Uterus (tissue), 4 donors: ENCODE measurements around the gene DLGAP1. TPM values are rescaled to one million over a fixed set of nuclear protein-coding genes. Genes with fewer than 3 reads are reported as not detected.

Experiments
- DNase-seq, 2 donors: peaks; one replicate each; pipeline ENCODE4 v3.0.0-alpha.2; 2019 to 2020
- H3K27ac ChIP-seq, 2 donors: fragments of 200-600 bp; sonication (generic); 1 replicate in 1 of 2; 2 replicates in 1 of 2; pipeline ENCODE4 v1.5.1; 2016 to 2018
- H3K27me3 ChIP-seq, 2 donors: fragments of 200-600 bp; sonication (generic); one replicate each; pipeline ENCODE4 v1.5.1; 2018 to 2019; ENCODE audit warnings: control low read depth in 1 of 2
- H3K36me3 ChIP-seq, 2 donors: fragments of 200-600 bp; sonication (generic); one replicate each; pipeline ENCODE4 v1.5.1; 2019; ENCODE audit warnings: control low read depth in 1 of 2
- H3K4me1 ChIP-seq, 2 donors: fragments of 200-600 bp; sonication (generic); one replicate each; pipeline ENCODE4 v1.5.1; 2018 to 2019; ENCODE audit warnings: control low read depth in 1 of 2
- H3K4me3 ChIP-seq, 2 donors: fragments of 200-600 bp; sonication (generic); 1 replicate in 1 of 2; 2 replicates in 1 of 2; pipeline ENCODE4 v1.5.1; 2018 to 2019; ENCODE audit warnings: mild to moderate bottlenecking in 1 of 2
- H3K9me3 ChIP-seq, 2 donors: fragments of 200-600 bp; sonication (generic); one replicate each; pipeline ENCODE4 v1.5.1; 2019; ENCODE audit warnings: control low read depth in 1 of 2
- CTCF ChIP-seq, 4 experiments: fragments of 200-600 bp in 2 of 4; fragments of 450-650 bp in 2 of 4; sonication (generic) in 2 of 4; IDR thresholded peaks; one replicate each; pipeline ENCODE4 v1.5.1; 2016 to 2019; ENCODE audit warnings: antibody characterized with exemption in 4 of 4, mild to moderate bottlenecking in 2 of 4, moderate library complexity in 1 of 4
- POLR2A ChIP-seq, 2 donors: fragments of 450-650 bp; IDR thresholded peaks; one replicate each; pipeline ENCODE4 v1.6.1; 2016; ENCODE audit warnings: antibody characterized with exemption in 2 of 2, mild to moderate bottlenecking in 1 of 2, moderate library complexity in 1 of 2
- intact Hi-C: fragments of 100-400 bp; cut with DNase I; formaldehyde crosslinking; loops from one replicate; pipeline ENCODE4 v1.15.1; 2023; ENCODE audit warnings: low total_unique reads
- total RNA-seq, 4 donors: library from RNA; depleted of rRNA in 3 of 4; stranded (reverse); fragments of >200 nt in 3 of 4; gene quantifications; one replicate each; pipeline versions ENCODE4 v1.1.0 to v1.2.4, GENCODE V29; 2014 to 2023
- donor health status: DM: yes; HTN: yes; CAD: no.

Gene DLGAP1
- total RNA-seq, 4 donors from 2014 or later = 1.0 to 9.6 (median 3.3) TPM

- no peaks in the 10 kb centered on the region for H3K36me3 ChIP-seq
- no peak overlapping the region for H3K27ac ChIP-seq
- intact Hi-C loops = no loop called here
- no peak for DNase-seq
- H3K27me3 ChIP-seq = no peaks in the 10 kb centered on the region
- H3K9me3 ChIP-seq = no peaks in the 10 kb centered on the region
- TF ChIP-seq POLR2A (IDR thresholded peaks at IDR 0.05) = no peak
- no peak for TF ChIP-seq CTCF (IDR thresholded peaks at IDR 0.05)
- no peak overlapping the region for H3K4me3 ChIP-seq
- peaks cover 0 to 1% of the 10 kb centered on the region in 2 donors for H3K4me1 ChIP-seq
These were observed 838.4 kb downstream of the DLGAP1 start for GRCh38 chr18:3616744-3617143.

- Histone ChIP-seq H3K9me3 (no peaks in the 10 kb centered on the region), H3K36me3 (no peaks in the 10 kb centered on the region), H3K27me3 (no peaks in the 10 kb centered on the region), H3K27ac (no peak overlapping the region), H3K4me3 (no peak overlapping the region), H3K4me1 (no peaks in the 10 kb centered on the region)
- no peak for DNase-seq
- intact Hi-C loops = no loop called here
- no peak for TF ChIP-seq CTCF (IDR thresholded peaks at IDR 0.05)
- no peak for TF ChIP-seq POLR2A (IDR thresholded peaks at IDR 0.05)
These were observed 839.0 kb downstream of the DLGAP1 start for GRCh38 chr18:3616142-3616541.

GRCh38 chr18:3615374-3615985 lies 839.6 kb downstream of the DLGAP1 start:
- H3K4me1 ChIP-seq = no peaks in the 10 kb centered on the region
- DNase-seq = no peak
- no peak overlapping the region for H3K4me3 ChIP-seq
- intact Hi-C loops = no loop called here
- H3K9me3 ChIP-seq = no peaks in the 10 kb centered on the region
- H3K36me3 ChIP-seq = no peaks in the 10 kb centered on the region
- TF ChIP-seq CTCF (IDR thresholded peaks at IDR 0.05) (no peak), POLR2A (IDR thresholded peaks at IDR 0.05) (no peak)
- no peak overlapping the region for H3K27ac ChIP-seq
- no peaks in the 10 kb centered on the region for H3K27me3 ChIP-seq

- Histone ChIP-seq H3K36me3 (no peaks in the 10 kb centered on the region), H3K4me1 (no peaks in the 10 kb centered on the region)
These were observed 842.8 kb downstream of the DLGAP1 start for GRCh38 chr18:3612315-3612714.

More at GRCh38 chr18:3612315-3612714, 842.8 kb downstream of the DLGAP1 start:
- no peak for DNase-seq
- intact Hi-C loops = no loop called here
- Histone ChIP-seq H3K27me3 (no peaks in the 10 kb centered on the region), H3K4me3 (no peak overlapping the region), H3K27ac (no peak overlapping the region), H3K9me3 (no peaks in the 10 kb centered on the region)
- no peak for TF ChIP-seq CTCF (IDR thresholded peaks at IDR 0.05)
- no peak for TF ChIP-seq POLR2A (IDR thresholded peaks at IDR 0.05)
